HG02642 (cell line): ENCODE data around the gene C1RL.
A peak's percentile ranks its signal among the peaks of the same experiment; 100 is the strongest.
"Not testable (repeated sequence)": the region's sequence is repeated elsewhere in the genome, so short reads cannot be mapped to it uniquely, and the experiment has no call there.

ENCODE experiments used
- ATAC-seq: cut with Tn5 transposase; IDR thresholded peaks from one replicate; pipeline ENCODE4 v1.9.1; 2021; ENCODE audit warnings: mild to moderate bottlenecking; ENCODE audit not compliant: unreplicated experiment, poor library complexity

The C1RL gene

GRCh38 chr12:7117670-7118069 is 8.7 kb upstream of the C1RL start:
- ATAC-seq = no peak

DNA sequence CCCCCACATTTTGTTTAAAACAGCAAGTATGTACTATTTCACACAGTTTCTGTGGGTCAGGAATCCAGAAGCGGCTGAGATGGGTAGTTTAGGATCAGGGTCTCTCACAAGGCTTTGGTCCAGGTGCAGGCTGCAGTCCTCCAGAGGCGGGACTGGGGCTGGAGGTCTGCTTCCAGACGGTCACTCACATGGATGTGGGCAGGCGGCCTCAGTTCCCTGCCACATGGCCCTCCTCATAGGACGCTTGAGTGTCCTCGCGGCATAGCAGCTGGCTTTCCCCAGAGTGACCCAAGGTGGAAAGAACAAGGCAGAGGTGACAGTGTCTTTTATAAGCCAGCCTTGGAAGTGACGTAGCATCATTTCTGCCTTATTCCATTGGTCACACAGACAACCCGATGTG is 7.9 kb upstream of the C1RL start:
- ATAC-seq = no peak

DNA sequence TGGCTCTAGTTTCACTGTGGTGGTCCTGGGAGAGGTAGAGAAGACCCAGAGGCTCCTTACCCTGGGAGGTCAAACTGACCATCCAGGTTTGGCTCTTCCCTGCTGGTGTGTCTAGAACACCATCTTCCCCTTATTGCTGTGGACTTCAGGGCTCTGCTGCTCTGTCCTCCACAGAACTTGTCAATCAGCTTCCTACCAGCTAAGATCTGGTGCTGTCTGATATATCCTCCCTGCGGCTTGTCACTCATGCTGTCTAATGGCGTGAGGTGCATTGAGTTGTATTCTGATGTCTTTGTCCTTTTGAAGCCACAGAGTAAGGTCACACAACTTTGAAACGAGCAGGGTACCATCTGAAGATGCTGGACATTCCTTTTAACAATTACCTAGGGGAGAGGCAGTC is 7.2 kb upstream of the C1RL start:
- ATAC-seq = no peak

DNA sequence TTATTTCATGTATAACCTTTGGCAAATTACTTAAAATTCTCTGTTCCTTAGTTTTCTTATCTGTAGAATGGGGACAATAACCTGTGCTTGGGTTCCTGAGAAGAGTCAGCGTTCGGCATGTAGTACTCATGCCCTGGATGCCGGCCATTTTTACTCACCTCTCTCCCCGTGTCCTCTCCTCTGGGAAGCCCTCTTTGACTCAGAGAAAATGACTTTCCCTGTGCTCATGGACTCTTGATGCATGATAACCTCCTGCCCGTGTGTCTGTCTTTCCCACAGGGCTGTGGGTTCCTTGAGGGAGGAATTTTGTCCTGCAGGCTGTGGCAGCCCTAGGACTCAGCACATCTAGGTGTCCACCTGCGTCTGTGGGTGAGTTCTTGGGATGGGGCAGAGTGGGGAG is 5.8 kb upstream of the C1RL start:
- ATAC-seq = no peak

DNA sequence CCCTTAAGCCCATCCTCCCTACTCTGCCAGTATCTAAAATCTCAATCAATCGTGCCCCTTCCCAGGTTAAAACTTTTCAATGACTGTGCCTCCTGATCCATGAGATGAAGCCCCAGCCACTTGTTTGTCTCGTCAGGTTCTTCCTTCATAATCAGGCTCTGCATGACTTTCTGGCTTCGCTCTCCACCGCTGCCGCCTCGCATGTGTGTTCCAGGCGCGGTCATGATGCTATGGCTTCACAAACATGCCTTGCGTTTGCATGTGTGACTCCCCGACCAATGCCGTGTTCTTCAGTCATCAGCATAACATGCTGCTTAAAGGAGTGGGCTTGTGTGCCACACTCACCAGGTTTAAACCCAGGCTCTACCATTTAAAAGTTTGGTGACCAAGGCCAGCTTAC is 5.0 kb upstream of the C1RL start:
- no peak for ATAC-seq

DNA sequence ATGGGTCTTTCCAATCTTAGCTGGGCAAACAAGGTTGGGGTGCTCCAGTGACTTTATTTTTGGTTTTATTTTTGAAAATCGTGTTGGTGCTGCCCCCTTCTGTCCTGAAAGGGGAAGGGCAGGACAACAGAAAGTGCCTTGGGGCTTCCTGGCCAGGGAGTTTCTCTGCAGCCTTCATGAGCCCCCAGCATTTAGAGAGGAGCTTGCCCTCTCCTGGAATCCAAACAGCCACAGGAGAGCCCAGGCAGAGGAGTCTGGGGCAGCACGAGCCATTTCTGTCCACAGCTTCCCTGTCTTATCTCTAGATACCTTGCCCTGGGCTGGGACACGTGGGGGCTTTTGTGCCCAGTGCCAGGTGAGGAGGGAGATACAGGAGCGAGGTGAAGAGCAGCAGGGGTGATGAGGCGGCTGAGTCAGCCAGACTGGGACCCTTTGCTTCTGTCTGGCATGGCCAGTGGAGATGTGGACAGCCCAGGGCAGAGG is 4.4 kb upstream of the C1RL start:
- ATAC-seq = no peak

DNA sequence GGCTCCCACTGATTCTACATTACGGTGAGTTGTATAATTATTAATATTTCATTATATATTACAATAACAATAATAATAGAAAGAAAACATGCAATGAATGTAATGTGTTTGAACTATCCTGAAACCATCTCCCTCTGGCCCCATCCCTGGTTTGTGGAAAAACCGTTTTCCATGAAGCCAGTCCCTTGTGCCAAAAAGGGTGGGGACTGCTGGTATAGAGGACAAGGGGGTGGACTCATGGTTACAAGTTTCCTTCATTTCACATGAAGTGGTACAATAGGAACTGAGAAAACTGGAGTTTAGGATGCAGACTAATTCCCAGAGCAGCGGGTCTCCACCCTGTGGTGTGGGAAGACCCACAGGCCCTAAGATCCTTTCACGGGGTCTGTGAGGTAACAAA is 3.0 kb upstream of the C1RL start:
- ATAC-seq = no peak

- ATAC-seq = no peak
Observed at GRCh38 chr12:7110661-7111060, 1.6 kb upstream of the C1RL start.

- ATAC-seq = no peak
Observed at GRCh38 chr12:7109572-7109920, 532 bp upstream of the C1RL start.

GRCh38 chr12:7108003-7108795 is 815 bp downstream of the C1RL start:
- ATAC-seq = peak; percentile 89

DNA sequence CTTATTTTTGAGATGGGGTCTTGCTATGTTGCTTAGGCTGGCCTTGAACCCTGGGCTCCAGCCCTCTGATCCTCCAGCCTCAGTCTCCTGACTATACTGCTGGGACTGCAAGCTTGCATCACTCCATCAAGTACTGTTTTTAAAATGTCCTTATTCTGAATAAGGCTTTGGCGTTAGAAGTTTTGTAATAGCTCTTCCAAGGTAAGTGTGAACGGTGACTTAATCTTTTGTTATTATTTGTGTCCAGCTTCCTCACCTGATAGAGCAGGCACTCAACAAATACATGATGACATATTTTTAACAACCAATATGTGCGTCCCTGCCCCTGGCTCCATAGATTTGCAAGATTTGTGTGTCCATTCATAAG is 1.4 kb downstream of the C1RL start:
- no peak for ATAC-seq

- ATAC-seq = not testable (repeated sequence)
Observed at GRCh38 chr12:7107181-7107580, 1.8 kb downstream of the C1RL start.

DNA sequence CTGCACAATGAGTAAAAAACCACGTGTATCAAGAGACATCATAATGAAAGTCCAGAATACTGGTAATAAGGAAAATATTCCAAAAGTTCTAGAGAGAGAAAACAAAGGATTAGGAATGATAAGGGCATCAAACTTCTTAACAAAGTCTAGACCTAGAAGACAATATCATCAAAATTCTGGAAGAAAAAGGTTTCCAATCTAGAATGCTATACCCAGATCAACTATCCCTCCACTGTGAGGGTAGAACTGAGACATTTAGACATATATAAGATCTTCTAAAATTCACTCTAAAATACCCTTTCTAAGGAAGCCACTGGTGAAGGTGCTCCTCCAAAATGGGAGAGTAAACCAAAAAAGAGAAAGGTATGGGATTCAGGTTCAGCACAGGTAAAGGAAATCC is 2.9 kb downstream of the C1RL start:
- no peak for ATAC-seq

DNA sequence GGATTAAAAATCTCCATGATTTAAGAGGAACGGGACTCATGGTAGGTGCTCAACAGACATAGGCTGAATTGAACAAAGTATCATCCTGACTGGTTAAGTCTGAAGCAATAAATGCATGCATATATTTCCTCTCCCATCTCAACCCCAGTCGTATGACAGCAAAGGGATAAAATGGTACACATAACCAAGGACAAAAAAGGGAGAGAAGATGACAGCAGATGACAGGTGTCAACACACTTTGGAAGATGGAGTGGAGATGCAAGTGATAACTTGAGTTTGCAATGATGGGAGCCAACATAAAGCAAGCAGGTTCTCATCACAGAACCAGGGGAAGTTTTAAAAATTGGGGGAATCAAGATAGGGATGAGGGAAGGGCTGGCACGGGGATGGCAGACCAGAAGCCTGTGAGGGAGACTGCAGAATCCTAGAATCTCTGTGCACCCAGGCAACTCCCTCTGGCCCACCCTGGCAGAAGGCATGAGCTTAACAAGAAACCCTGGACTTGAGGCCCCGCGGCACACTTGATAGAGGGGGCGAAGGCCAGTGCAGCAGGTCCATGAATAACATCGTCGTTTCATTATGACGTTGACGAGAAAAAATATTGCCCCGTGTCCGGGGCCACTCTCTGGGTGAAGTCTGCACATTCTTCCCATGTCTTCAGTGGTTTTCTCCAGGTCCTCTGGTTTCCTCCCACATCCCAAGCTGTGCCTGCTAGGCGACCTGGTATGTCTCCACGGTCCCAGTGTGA is 5.0 kb downstream of the C1RL start:
- no peak for ATAC-seq

- ATAC-seq = no peak
Observed at GRCh38 chr12:7102582-7102981, 6.4 kb downstream of the C1RL start.

GRCh38 chr12:7101694-7102131 is 7.3 kb downstream of the C1RL start:
- ATAC-seq = no peak

DNA sequence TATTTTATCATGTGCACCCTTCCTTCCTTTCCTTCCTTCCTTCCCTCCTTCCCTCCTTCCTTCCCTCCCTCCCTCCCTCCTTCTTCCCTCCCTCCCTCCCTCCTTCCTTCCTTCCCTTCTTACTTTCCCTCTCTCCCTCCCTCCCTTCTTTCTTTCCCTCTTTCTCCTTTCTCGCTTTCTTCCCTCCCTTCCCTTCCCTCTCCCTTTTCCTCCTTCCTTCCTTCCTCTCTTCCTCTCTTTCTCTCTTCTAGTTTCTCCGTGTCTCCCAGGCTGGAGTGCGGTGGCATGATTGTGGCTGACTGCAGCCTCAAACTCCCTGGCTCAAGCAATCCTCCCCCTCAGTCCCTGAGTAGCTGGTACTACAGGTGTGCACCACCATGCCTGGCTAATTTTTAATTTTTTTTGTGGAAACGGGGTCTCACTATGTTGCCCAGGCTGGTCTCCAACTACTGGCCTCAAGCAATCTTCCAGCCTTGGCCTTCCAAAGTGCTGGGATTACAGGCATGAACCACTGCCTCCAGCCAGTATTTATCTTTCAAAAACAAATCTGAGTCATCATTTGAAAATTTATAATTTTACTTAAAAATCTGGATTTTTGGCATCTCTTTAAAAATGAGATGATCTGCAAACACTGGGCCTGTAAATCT is 7.8 kb downstream of the C1RL start:
- no peak for ATAC-seq

GRCh38 chr12:7100239-7100638 is 8.8 kb downstream of the C1RL start:
- ATAC-seq = no peak

GRCh38 chr12:7099290-7099996 is 9.6 kb downstream of the C1RL start:
- ATAC-seq = no peak

GRCh38 chr12:7096979-7097378 is 12.0 kb downstream of the C1RL start:
- no peak for ATAC-seq
